ENCODE measurements around the gene CTCF.

GRCh38 chr16:67656344-67657016, 94.2 kb downstream of the CTCF start:
- TF ChIP-seq POLR2AphosphoS2 (IDR thresholded peaks at IDR 0.05; ENCODE audit: low read depth, low read length) (no peak), E4F1 (IDR thresholded peaks at IDR 0.05; ENCODE audit: borderline replicate concordance, partially characterized antibody) (no peak), FOS (IDR thresholded peaks at IDR 0.05; ENCODE audit: borderline replicate concordance, extremely low read depth, insufficient read length) (no peak), CREB1 (IDR thresholded peaks at IDR 0.05; ENCODE audit: low read depth) (no peak), EZH2 (IDR thresholded peaks at IDR 0.05; ENCODE audit: borderline replicate concordance, control insufficient read depth, low read depth, low read length) (no peak), POLR2A (IDR thresholded peaks at IDR 0.05; ENCODE audit: low read depth, low read length) (no peak; the same call in 1 of the 2 replicates), SUZ12 (IDR thresholded peaks at IDR 0.05; ENCODE audit: unreplicated experiment) (no peak), TCF7 (IDR thresholded peaks at IDR 0.05; ENCODE audit: borderline replicate concordance) (no peak)
